Activated CD4-positive, alpha-beta T cell treated with anti-CD3 and anti-CD28 coated beads, Interleukin-2, amount 50 U/mL, for 1 hour (primary cell): ENCODE results near the gene OR11L1.

Source experiments
- DNase-seq: peaks from one replicate; pipeline ENCODE4 v3.0.0-alpha.2; 2020

The OR11L1 gene

DNA sequence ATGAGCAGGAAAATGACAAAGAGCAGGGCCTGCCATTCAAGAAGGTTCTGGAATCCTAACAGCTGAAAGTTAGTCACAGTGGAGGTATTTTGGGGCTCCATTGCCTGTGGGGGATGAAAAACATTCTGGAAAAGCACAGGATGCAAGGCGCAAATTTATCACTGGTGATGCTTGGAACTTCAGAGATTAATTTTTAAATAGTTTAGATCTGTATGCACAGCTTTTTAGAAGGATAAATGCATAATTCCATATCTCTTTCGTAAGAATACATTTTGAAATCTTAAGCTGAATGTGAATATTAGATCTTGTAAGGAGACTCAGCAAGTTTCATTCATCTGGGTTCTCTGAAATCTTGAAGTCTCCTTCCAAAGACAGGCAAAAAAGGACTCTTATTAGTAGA, at the start of gene OR11L1:
Gene OR11L1 (minus strand): TSS at position 101 of the 400 bp plus-strand sequence. CDS start 0 bp downstream, at position 101.
- DNase-seq = no peak

DNA sequence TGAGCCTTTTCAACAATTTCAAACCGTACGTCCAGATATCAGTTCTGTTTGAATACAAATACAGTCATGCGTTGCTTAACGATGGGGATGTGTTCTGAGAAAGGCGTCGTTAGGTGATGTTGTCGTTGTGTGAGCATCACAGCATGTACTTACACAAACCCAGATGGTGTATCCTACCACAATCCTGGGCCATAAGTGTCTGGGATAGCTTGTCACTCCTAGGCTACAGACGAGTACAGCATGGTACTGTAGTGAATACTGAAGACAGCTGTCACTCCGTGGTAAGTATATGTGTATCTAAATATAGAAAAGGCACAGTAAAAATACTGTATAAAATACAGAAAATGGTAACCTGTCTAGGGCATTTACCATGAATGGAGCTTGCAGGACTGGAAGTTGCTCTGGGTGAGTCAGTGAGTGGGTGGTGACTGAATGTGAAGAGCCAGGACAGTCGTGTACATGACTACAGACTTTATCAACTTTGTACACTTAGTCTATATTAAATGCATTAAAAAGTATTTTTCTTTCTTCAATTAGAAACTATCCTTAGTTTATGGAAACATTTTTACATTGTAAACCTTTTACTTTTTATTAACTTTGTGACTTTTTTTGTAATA, 43.2 kb upstream of the OR11L1 start:
- DNase-seq = no peak

GRCh38 chr1:247883346-247883745, 41.6 kb upstream of the OR11L1 start:
- no peak for DNase-seq

DNA sequence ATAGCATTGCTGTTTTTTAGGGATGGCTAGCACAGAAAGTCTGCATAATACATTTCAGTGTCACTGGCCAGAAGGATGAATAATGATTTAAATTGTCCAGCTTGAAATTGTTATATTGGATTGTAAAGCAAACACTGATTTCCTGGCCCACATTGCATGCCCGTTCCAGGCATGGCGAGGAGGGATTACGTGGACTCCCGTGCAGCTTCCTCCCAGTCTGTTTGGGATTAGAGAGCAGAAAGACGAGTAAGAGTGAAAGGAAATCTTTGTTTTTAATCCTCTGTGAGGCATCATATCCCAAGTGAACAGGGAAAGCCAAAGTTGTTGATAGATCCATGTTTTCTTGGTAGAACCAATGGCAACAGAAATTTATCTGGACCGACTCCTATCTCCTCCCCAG, 23.7 kb upstream of the OR11L1 start:
- DNase-seq = no peak

GRCh38 chr1:247864644-247865043, 22.9 kb upstream of the OR11L1 start:
- DNase-seq = no peak

- no peak for DNase-seq
These were observed 21.1 kb upstream of the OR11L1 start for GRCh38 chr1:247862756-247863155.

DNA sequence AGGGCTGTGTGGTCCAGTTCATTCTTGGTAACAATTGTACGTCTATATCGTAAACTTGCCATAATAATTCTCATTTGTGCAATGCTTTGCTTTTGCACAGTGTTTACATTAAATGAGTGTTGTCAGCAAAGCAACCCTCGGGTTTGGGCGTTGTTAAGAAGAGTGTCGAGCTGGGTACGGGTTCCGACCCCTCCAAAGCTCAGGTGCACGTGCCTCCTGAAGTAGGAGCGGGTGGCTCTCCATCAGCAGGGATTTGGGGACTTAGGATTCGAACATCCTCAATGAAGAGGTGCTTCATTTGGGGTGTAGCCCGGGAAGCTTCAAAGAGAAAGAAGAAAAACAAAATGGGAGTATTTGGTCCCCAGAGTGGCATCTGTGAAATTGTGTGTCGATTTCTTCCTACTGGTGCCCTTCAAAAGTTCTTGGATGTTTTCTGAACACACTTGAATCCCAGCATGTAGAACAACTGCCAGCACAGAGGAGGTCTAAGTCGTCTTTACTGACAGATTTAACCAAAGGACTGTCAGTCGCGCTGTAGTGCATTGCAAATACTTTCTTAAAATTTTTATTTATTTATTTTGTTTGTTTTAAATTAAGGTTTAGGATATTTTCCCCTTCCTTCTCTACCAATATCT, 16.4 kb upstream of the OR11L1 start:
- no peak for DNase-seq

DNA sequence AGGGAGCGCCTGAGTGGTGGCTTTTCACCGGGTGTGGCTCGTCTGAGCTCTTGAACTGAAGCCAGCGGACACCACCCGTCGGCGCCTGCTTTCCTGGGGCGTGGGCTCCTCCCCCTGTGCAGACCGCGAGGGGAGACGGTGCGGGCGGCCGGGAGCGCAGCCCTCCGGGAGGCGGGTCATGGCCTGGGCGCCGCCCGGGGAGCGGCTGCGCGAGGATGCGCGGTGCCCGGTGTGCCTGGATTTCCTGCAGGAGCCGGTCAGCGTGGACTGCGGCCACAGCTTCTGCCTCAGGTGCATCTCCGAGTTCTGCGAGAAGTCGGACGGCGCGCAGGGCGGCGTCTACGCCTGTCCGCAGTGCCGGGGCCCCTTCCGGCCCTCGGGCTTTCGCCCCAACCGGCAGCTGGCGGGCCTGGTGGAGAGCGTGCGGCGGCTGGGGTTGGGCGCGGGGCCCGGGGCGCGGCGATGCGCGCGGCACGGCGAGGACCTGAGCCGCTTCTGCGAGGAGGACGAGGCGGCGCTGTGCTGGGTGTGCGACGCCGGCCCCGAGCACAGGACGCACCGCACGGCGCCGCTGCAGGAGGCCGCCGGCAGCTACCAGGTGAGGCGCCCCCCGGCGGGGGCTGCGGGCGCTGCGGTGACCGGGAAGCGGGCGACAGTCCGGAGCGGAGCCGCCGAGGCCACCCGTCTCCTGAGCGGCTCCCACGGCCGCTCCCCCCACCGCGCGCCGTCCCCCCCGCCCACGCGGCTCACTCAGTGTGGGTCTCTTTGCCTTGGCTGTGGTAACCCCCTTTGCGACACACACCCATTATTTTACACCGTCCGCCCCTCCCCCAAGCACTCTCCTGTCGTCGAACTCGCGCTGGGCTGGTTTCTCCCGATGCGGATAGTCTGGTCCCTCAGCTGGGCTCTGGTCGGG, 15.6 kb upstream of the OR11L1 start, which contains the start of gene TRIM58:
Gene TRIM58 (plus strand): TSS at position 119 of the 916 bp plus-strand sequence. CDS start 60 bp downstream, at position 179.
- no peak for DNase-seq

GRCh38 chr1:247855911-247856310, 14.2 kb upstream of the OR11L1 start:
- no peak for DNase-seq

DNA sequence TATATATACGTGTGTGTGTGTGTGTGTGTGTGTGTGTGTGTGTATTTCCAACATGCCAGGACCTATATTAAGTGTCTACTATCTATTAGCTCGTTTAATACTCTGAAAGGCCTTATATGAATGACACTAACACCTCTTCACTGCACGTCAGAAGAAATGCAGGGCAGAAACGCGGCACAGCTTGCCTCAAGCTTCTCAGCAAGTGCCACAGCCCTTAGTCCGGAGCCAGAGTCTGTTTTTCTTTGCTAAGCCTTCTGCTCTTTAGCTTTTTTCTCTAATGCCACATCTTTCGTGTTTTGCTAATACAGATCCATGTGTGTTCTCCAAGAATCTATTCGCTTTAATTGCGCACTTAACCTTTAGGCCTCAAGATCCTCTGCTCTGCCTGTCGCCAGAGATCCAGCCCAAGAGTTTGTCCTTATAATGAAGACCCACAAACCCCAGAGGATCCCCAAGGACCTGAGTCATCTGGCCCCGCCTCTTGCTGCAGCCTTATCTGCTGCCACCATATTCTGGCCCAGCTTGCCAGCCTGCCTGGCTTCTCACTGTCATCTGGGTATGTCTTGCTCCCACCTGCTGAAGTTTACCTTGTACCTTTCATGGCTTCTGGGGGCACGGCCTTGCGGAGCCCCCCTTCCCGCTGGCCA, 13.3 kb upstream of the OR11L1 start:
- no peak for DNase-seq

DNA sequence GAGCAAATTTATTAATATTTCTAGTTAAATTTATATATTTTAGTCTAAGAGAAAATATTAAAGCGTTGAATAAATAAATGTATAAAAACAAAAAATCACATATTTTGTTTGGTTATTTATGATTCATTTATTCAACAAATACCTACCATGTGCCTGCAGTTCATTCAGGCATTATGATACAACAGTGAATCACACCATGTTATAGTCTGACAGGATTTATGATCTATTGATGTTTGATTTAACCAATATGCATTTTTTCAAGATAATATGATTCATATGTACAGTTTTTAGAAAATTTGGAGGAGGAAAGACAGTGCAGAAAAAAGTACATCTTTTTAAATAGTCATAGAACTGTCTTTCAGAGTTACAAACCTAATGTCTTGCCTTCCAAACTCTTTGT, 7.9 kb upstream of the OR11L1 start:
- no peak for DNase-seq

- DNase-seq = no peak
These were observed 6.7 kb upstream of the OR11L1 start for GRCh38 chr1:247848346-247848745.

- DNase-seq = no peak
These were observed 4.0 kb upstream of the OR11L1 start for GRCh38 chr1:247845693-247846017.

GRCh38 chr1:247845011-247845692, 3.5 kb upstream of the OR11L1 start:
- DNase-seq = no peak

- DNase-seq = no peak
These were observed 1.7 kb upstream of the OR11L1 start for GRCh38 chr1:247843411-247843810.

DNA sequence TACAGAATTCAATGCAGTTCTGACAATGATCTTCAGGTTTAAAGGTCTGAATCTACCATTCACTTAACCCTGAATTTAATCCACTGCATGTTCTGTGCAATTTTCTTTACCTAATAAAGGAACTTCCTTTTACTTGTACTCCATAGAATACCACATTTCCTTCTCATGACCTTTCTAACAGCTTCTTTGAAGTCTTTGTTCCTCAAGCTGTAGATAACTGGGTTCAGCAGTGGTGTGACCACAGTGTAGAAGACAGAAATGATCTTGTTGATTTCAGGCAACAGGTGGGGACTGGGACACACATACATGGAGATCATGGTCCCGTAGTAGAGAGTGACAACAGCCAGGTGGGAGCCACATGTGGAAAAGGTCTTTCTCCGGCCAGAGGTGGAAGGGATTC, 878 bp downstream of the OR11L1 start:
- DNase-seq = no peak

DNA sequence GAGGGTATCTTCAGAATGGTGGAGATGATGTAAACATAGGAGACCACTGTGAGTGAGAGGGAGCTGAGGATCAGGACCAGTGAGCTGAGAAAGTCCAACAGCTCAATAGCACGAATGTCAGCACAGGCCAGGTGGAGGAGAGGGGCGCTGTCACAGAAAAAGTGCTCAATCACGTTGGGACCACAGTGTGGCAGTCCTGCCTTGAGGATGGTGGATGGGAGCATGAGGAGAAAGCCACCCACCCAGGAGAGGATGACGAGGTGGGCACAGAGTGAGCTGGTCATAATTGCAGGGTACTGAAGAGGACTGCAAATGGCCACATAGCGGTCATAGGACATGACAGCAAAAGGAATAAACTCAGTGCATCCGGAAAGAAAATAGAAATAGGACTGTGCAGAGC, 8.1 kb downstream of the OR11L1 start:
- DNase-seq = no peak

GRCh38 chr1:247829656-247830055, 12.0 kb downstream of the OR11L1 start:
- DNase-seq = no peak

- DNase-seq = no peak
These were observed 16.3 kb downstream of the OR11L1 start for GRCh38 chr1:247825362-247825761.

DNA sequence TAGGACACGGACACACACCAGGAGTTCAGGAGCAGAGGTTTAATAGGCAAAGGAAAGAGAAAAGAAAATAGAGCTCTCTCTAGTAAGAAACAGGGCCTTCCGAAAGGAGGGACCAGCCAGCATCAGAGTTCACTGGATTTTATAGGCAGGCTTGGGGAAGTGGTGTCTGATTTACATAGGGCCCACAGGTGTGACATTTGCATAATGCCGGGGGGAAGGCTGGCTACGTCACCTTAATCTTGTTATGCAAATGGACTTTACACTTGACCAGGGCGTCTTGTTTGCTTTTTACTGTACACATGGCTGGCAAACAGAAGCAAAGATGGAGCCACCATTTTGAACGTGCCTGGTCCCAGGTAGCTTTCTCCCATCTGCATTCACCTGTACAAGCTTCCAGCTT, 17.7 kb downstream of the OR11L1 start, which contains the start of gene OR14A16:
Gene OR14A16 (minus strand): TSS at position 97 of the 400 bp plus-strand sequence. CDS start 8,390 bp downstream, outside the sequence.
- DNase-seq = no peak

- DNase-seq = no peak
These were observed 19.6 kb downstream of the OR11L1 start for GRCh38 chr1:247822060-247822459.

DNA sequence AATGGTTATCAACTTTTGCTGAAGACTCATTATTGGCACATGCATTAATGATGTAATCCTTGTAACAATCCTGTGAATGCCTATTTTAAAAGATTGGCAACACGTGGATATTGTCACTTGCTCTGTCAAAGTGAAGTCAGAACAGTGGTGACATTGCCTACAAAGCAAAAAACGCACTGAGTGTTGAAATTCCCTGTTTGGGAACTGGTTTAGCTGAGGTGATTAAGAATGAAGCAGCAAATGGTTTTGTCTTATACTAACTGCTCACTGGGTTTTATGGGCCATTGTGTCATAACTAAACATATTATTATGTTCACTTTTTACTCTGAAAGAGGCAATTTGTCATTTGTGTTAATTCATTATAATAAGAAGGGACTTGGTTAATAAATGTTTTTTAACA, 29.1 kb downstream of the OR11L1 start:
- no peak for DNase-seq

- DNase-seq = no peak
These were observed 44.2 kb downstream of the OR11L1 start for GRCh38 chr1:247797518-247797917.
